Measurements from ENCODE around the gene GGA3.

Gene GGA3

DNA sequence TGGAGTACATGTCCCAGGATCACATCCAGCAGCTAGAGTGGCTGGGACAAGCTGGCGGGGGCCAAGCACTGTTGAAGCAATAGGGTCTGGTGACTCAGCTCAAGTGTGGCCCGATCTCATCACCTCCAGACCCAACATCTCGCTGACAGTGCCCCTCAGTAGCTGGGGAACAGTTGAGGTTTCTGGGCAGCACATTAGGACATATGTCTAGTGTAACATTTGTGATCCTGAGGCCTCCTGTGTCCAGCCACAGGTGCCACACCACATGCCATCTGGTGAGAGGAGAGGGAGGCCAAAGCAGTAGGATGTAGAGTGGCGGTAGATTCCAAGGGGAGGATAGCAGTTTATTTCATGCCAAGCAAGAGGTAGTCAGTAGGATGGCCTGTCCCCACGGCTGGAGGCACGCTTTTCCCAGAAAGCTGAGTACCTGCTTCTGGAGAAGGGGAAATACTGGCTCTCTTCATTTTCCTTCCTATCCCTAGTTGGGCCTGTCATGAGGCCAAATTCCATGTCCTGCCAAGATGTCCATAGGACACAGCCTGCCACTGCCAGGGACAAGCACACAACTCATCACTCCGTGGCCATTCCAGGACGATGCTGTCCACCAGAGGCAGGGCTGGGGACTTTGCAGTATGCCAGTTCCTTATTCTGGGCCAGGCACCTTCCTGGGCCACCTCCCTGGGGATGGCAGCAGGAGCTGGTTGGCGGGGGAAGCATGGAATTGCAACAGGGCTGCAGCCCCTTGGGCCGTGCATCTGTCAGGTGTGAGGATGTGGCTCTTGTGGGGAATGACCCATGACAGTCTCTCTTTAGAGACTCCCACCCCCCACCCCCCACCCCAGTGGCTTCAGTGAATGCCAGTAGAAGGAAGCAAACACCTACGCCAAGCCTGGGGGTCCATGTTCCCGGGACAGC is 24.0 kb downstream of the GGA3 start:
- peaks cover 33% of the 10 kb centered on the region; the same call in 1 of the 2 replicates for H3K36me3 ChIP-seq (ENCODE audit: insufficient read depth, low read length)
- no peak overlapping the region for H2AFZ ChIP-seq (ENCODE audit: low read length, unreplicated experiment)
- no peak overlapping the region for H3K27ac ChIP-seq (ENCODE audit: low read depth, low read length)
- no peaks in the 10 kb centered on the region for H3K79me2 ChIP-seq (ENCODE audit: control insufficient read depth, insufficient read depth, low read length, unreplicated experiment)
- no peaks in the 10 kb centered on the region for H3K27me3 ChIP-seq (ENCODE audit: insufficient read depth, low read length)
- no peak overlapping the region for H3K4me3 ChIP-seq (ENCODE audit: low read depth, low read length)
- peaks cover 23% of the 10 kb centered on the region for H3K4me1 ChIP-seq (ENCODE audit: control insufficient read depth, insufficient read depth, low read length, unreplicated experiment)

DNA sequence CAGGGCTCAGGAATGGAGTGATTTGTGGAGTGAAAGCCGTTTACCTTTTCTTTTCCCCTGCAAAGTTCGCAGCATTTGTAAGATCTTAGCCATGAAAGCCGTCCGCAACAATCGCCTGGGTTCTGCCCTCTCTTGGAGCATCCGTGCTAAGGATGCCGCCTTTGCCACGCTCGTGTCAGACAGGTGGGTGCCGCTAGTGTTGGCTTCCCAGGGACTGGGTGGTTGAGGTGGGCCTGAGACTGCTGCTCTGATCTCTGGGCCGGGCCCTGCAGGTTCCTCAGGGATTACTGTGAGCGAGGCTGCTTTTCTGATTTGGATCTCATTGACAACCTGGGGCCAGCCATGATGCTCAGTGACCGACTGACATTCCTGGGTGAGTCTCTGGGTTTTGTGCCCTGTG is 28.6 kb downstream of the GGA3 start:
- peaks cover 20% of the 10 kb centered on the region for H3K36me3 ChIP-seq (ENCODE audit: insufficient read depth, low read length)
- no peak overlapping the region for H2AFZ ChIP-seq (ENCODE audit: low read length, unreplicated experiment)
- H3K4me1 ChIP-seq (ENCODE audit: control insufficient read depth, insufficient read depth, low read length, unreplicated experiment) = no peaks in the 10 kb centered on the region
- H3K27me3 ChIP-seq (ENCODE audit: insufficient read depth, low read length) = no peaks in the 10 kb centered on the region
- H3K27ac ChIP-seq (ENCODE audit: low read depth, low read length) = no peak overlapping the region
- H3K79me2 ChIP-seq (ENCODE audit: control insufficient read depth, insufficient read depth, low read length, unreplicated experiment) = no peaks in the 10 kb centered on the region
- H3K4me3 ChIP-seq (ENCODE audit: low read depth, low read length) = no peak overlapping the region

DNA sequence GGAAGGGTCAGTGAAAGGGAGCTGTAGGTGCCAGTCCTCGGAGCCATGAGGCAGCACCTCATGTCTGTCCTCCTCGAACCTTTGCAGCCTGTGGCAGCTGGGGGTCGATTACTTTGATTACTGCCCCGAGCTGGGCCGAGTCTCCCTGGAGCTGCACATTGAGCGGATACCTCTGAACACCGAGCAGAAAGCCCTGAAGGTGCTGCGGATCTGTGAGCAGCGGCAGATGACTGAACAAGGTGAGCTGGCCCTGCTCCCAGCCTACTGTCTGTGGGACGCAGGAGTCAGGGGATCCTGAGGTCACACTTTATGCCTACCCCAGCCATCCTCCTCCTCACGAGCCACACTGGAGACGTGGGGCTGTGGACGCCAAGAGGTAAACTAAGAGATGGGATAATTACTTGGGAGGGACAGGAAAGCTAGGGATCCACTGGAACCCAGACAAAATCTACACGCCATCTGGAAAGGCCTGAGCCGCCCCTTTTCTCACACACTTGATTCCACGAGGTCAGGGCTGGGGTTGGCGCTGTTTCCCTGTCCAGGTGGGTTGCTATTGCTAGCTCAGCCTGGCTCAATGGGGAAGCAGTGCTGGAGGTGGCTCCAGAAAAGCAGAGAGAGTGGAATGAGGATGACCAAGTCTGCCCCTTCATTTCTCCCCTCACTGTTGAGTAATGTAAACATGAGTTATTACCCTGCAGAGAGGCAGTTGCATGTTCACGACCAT is 29.5 kb downstream of the GGA3 start:
- no peaks in the 10 kb centered on the region for H3K27me3 ChIP-seq (ENCODE audit: insufficient read depth, low read length)
- no peak overlapping the region for H3K4me3 ChIP-seq (ENCODE audit: low read depth, low read length)
- no peaks in the 10 kb centered on the region for H3K79me2 ChIP-seq (ENCODE audit: control insufficient read depth, insufficient read depth, low read length, unreplicated experiment)
- no peak overlapping the region for H2AFZ ChIP-seq (ENCODE audit: low read length, unreplicated experiment)
- H3K27ac ChIP-seq (ENCODE audit: low read depth, low read length) = no peak overlapping the region
- peaks cover 20% of the 10 kb centered on the region for H3K36me3 ChIP-seq (ENCODE audit: insufficient read depth, low read length)
- H3K4me1 ChIP-seq (ENCODE audit: control insufficient read depth, insufficient read depth, low read length, unreplicated experiment) = no peaks in the 10 kb centered on the region

DNA sequence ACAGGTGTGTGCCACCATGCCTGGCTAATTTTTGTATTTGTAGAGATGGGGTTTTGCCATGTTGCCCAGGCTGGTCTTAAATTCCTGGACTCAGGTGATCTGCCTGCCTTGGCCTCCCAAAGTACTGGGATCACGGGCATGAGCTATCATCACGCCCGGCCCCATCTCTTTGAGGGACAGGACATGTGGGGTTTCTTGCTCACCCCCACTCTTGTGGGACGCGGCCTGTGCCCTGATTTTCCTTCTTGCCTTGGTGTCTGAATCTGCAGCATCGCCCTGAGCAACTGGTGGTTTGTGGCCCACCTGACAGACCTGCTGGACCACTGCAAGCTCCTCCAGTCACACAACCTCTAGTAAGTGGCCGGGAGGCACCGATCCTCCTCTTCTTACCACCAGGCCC is 30.3 kb downstream of the GGA3 start:
- Histone ChIP-seq H2AFZ (ENCODE audit: low read length, unreplicated experiment) (no peak overlapping the region), H3K79me2 (ENCODE audit: control insufficient read depth, insufficient read depth, low read length, unreplicated experiment) (no peaks in the 10 kb centered on the region), H3K4me3 (ENCODE audit: low read depth, low read length) (no peak overlapping the region), H3K27me3 (ENCODE audit: insufficient read depth, low read length) (no peaks in the 10 kb centered on the region), H3K4me1 (ENCODE audit: control insufficient read depth, insufficient read depth, low read length, unreplicated experiment) (no peaks in the 10 kb centered on the region), H3K36me3 (ENCODE audit: insufficient read depth, low read length) (peaks cover 25% of the 10 kb centered on the region), H3K27ac (ENCODE audit: low read depth, low read length) (no peak overlapping the region)

DNA sequence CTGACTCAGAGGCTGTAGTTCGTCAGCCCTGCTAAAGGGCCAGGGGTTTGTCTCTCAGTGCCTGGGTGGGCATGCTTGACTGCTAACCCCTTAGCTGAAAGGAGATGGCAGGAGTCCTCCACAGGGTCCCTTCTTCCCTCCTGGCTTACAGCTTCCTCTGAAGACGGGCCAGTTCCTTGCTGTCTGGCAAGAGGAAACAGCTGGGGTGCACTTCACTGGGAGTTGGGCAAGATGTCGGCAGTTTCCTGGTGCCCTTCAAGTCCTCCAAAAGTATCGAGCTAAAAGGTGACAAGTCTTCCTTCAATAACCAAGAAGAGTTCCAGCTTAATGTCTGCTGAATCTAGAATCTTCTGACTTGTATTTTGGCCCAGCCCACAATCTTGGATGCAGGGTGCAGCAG is 32.6 kb downstream of the GGA3 start:
- Histone ChIP-seq H3K36me3 (ENCODE audit: insufficient read depth, low read length) (peaks cover 15% of the 10 kb centered on the region), H2AFZ (ENCODE audit: low read length, unreplicated experiment) (no peak overlapping the region), H3K79me2 (ENCODE audit: control insufficient read depth, insufficient read depth, low read length, unreplicated experiment) (no peaks in the 10 kb centered on the region), H3K27ac (ENCODE audit: low read depth, low read length) (no peak overlapping the region), H3K4me3 (ENCODE audit: low read depth, low read length) (no peak overlapping the region), H3K27me3 (ENCODE audit: insufficient read depth, low read length) (no peaks in the 10 kb centered on the region), H3K4me1 (ENCODE audit: control insufficient read depth, insufficient read depth, low read length, unreplicated experiment) (no peaks in the 10 kb centered on the region)

DNA sequence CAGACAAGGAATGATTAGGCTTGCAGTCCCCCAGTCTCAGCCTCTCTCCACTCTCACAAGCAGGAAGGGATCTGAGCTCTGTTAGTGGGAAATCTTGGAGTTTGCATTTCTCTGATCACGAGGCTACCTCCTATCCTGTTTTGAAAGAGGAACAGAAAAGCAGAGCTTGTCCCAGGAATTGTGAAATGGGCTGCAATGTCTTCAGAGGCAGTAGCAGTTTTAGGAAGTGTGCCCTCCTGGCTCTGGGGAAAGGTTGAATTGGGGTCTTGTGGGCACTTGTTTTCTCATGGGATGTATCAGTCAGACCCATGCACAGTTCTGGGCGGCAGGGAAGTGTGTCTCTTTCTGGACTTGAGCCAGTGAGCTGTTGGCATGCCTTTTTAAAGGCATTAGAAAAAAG is 33.1 kb downstream of the GGA3 start:
- Histone ChIP-seq H3K4me1 (ENCODE audit: control insufficient read depth, insufficient read depth, low read length, unreplicated experiment) (no peaks in the 10 kb centered on the region), H3K79me2 (ENCODE audit: control insufficient read depth, insufficient read depth, low read length, unreplicated experiment) (no peaks in the 10 kb centered on the region), H3K27ac (ENCODE audit: low read depth, low read length) (no peak overlapping the region), H3K27me3 (ENCODE audit: insufficient read depth, low read length) (no peaks in the 10 kb centered on the region), H3K4me3 (ENCODE audit: low read depth, low read length) (no peak overlapping the region), H2AFZ (ENCODE audit: low read length, unreplicated experiment) (no peak overlapping the region), H3K36me3 (ENCODE audit: insufficient read depth, low read length) (peaks cover 15% of the 10 kb centered on the region)

DNA sequence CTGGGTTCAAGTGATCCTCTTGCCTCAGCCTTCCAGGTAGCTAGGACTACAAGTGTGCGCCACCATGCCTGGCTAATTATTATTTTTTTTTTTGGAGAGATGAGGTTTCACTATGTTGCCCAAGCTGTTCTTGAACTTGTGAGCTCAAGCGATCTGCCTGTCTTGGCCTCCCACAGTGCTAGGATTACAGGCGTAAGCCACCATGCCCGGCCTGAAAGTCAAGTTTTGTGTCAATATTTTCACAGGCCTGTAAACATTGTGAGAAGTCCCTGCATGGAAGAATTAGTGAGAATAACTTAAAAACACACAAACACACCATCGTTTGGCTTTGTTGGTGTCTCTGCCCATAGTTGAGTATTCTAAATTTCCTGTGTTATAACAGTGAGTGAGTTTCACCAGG is 33.7 kb downstream of the GGA3 start:
- H3K27ac ChIP-seq (ENCODE audit: low read depth, low read length) = no peak overlapping the region

DNA sequence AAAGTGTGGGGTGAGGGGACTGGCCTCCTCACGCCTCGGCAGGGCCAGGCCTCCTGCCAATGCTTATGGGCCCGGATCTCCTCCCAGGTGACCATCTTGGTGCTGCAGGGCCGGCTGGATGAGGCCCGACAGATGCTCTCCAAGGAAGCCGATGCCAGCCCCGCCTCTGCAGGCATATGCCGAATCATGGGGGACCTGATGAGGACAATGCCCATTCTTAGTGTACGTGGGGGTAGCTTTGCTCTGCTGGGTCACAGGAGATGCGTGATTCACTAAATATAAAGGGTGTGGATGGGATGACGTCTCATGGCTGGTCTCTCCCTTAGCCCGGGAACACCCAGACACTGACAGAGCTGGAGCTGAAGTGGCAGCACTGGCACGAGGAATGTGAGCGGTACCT is 36.4 kb downstream of the GGA3 start:
- H3K27me3 ChIP-seq (ENCODE audit: insufficient read depth, low read length) = no peaks in the 10 kb centered on the region
- no peak overlapping the region for H3K27ac ChIP-seq (ENCODE audit: low read depth, low read length)
- H3K79me2 ChIP-seq (ENCODE audit: control insufficient read depth, insufficient read depth, low read length, unreplicated experiment) = no peaks in the 10 kb centered on the region
- H3K36me3 ChIP-seq (ENCODE audit: insufficient read depth, low read length) = peaks cover 4% of the 10 kb centered on the region; the same call in 1 of the 2 replicates
- no peak overlapping the region for H3K4me3 ChIP-seq (ENCODE audit: low read depth, low read length)
- H3K4me1 ChIP-seq (ENCODE audit: control insufficient read depth, insufficient read depth, low read length, unreplicated experiment) = no peaks in the 10 kb centered on the region
- no peak overlapping the region for H2AFZ ChIP-seq (ENCODE audit: low read length, unreplicated experiment)

More for the DNA sequence above, 33.7 kb downstream of the GGA3 start:
- no peaks in the 10 kb centered on the region for H3K27me3 ChIP-seq (ENCODE audit: insufficient read depth, low read length)
- H3K4me3 ChIP-seq (ENCODE audit: low read depth, low read length) = no peak overlapping the region
- H2AFZ ChIP-seq (ENCODE audit: low read length, unreplicated experiment) = no peak overlapping the region
- H3K4me1 ChIP-seq (ENCODE audit: control insufficient read depth, insufficient read depth, low read length, unreplicated experiment) = no peaks in the 10 kb centered on the region
- H3K36me3 ChIP-seq (ENCODE audit: insufficient read depth, low read length) = peaks cover 11% of the 10 kb centered on the region
- H3K79me2 ChIP-seq (ENCODE audit: control insufficient read depth, insufficient read depth, low read length, unreplicated experiment) = no peaks in the 10 kb centered on the region

DNA sequence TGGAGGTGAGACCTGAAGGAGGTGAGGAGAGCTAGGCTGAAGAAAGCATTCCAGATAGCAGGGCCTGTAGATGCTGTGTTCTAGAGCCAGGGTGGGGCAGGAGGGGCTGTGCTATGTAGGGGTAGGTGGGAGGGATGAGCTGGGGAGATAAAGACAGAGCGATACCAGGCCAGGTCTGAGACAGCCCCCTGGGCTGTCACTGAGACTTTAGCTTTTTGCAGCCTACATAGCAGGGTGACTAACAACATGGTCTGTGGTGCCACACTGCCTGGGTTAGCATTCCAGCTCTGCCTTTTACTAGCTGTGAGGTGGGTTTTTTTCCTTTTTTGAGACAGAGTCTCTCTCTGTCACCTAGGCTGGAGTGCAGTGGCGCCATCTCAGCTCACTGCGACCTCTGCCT is 41.6 kb downstream of the GGA3 start:
- Histone ChIP-seq H3K4me3 (ENCODE audit: low read depth, low read length) (no peak overlapping the region), H3K27ac (ENCODE audit: low read depth, low read length) (no peak overlapping the region), H3K27me3 (ENCODE audit: insufficient read depth, low read length) (no peaks in the 10 kb centered on the region), H3K36me3 (ENCODE audit: insufficient read depth, low read length) (peaks cover 11% of the 10 kb centered on the region; the same call in 1 of the 2 replicates), H2AFZ (ENCODE audit: low read length, unreplicated experiment) (no peak overlapping the region), H3K4me1 (ENCODE audit: control insufficient read depth, insufficient read depth, low read length, unreplicated experiment) (no peaks in the 10 kb centered on the region), H3K79me2 (ENCODE audit: control insufficient read depth, insufficient read depth, low read length, unreplicated experiment) (peaks cover 5% of the 10 kb centered on the region)

DNA sequence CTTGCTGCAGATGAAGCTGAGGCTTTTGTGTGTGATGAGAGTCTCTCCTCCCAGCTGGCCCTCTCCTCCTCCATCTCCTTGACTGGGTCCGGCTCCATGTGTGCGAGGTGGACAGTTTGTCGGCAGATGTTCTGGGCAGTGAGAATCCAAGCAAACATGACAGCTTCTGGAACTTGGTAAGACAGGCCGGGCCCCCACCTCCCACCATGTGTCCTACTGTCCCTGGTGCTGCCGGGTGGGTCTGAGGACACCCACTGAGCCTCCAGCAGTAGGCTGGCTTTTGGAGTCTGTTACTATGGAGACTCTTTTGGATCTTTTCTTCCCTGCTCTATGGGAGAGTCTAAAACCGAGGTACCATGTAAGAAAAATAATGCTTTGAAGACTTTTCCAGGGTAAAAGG is 43.3 kb downstream of the GGA3 start:
- Histone ChIP-seq H3K27ac (ENCODE audit: low read depth, low read length) (no peak overlapping the region), H3K4me1 (ENCODE audit: control insufficient read depth, insufficient read depth, low read length, unreplicated experiment) (no peaks in the 10 kb centered on the region), H3K4me3 (ENCODE audit: low read depth, low read length) (no peak overlapping the region), H2AFZ (ENCODE audit: low read length, unreplicated experiment) (no peak overlapping the region), H3K36me3 (ENCODE audit: insufficient read depth, low read length) (peaks cover 19% of the 10 kb centered on the region), H3K27me3 (ENCODE audit: insufficient read depth, low read length) (no peaks in the 10 kb centered on the region), H3K79me2 (ENCODE audit: control insufficient read depth, insufficient read depth, low read length, unreplicated experiment) (peaks cover 5% of the 10 kb centered on the region)

DNA sequence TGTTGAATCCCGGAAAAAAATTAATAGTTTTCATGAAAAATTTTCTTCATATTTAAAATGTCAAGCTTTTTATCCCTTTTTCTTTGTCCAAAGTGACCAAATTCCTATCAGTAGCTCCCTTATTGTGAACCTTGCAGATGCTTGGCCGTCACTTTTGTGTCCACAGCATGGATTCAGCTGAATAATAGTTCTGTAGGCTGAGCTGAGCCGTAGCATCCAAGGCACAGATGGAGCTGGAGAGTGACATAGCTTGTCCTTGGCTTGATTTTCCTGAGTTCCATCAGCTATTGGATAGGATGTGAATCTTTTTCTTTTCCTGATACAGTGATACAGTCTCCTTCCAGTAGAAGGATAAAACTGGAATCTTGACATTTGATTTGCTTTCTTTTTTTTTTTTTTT is 52.3 kb downstream of the GGA3 start:
- Histone ChIP-seq H3K36me3 (ENCODE audit: insufficient read depth, low read length) (peaks cover 30% of the 10 kb centered on the region), H2AFZ (ENCODE audit: low read length, unreplicated experiment) (no peak overlapping the region), H3K27me3 (ENCODE audit: insufficient read depth, low read length) (no peaks in the 10 kb centered on the region), H3K79me2 (ENCODE audit: control insufficient read depth, insufficient read depth, low read length, unreplicated experiment) (peaks cover 44% of the 10 kb centered on the region), H3K4me1 (ENCODE audit: control insufficient read depth, insufficient read depth, low read length, unreplicated experiment) (peaks cover 14% of the 10 kb centered on the region), H3K27ac (ENCODE audit: low read depth, low read length) (no peak overlapping the region), H3K4me3 (ENCODE audit: low read depth, low read length) (no peak overlapping the region)

Data from ACC112 (cell line).